ENCODE measurements around the gene ZNF213. TPM values are rescaled to one million over a fixed set of nuclear protein-coding genes. Genes with fewer than 3 reads are reported as not detected.

The ZNF213 gene
- total and polyA plus RNA-seq, 2 donors (not counting 1 experiment from before 2014, with no cell fraction given): 0.43 to 8.8 TPM

DNA sequence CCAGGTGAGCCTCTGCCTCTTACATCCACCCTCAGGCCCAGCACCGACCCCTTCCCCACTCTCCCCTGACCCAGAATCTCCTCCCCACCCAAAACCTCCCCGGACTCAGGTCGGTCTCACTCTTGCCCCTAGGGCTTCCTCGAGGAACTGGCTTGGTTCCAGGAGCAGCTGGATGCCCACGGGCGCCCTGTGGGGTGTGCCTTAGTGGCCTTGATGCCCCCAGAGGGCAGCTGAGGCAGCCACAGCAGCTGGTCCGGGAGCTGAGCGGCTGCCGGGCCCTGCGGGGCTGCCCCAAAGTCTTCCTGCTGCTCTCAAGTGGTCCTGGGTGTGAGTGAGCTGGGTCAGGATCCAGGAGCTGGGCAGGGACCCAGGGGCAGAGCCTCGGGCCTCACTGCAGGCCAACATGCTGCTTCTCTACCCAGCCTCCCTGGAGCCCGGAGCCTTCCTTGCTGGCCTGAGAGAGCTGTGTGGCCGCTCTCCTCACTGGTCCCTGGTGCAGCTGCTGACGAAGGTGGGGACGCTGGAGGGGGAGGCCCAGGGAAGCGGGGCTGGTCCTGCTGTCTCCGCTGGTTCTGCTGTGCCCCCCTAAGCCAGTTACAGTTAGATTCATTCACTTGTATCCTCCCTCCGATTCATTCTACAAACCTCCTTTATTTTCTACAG, 9.6 kb downstream of the ZNF213 start:
- no peak overlapping the region for H3K4me2 ChIP-seq (ENCODE audit: extremely low read depth, insufficient read depth, low read length)
- no peak overlapping the region for H2AFZ ChIP-seq (ENCODE audit: low read length)
- no peaks in the 10 kb centered on the region for H4K20me1 ChIP-seq (ENCODE audit: control insufficient read depth, extremely low read depth, insufficient read depth, low read length)
- no peaks in the 10 kb centered on the region for H3K9me3 ChIP-seq (ENCODE audit: control insufficient read depth, insufficient read depth, low read depth, low read length)
- H3K4me1 ChIP-seq (ENCODE audit: control insufficient read depth, extremely low read depth, insufficient read depth, low read length): no peaks in the 10 kb centered on the region
- no peak overlapping the region for H3K4me3 ChIP-seq (replicated peaks in 1 of 4; ENCODE audit: control extremely low read depth in 1 of 4, insufficient read depth in 1 of 4, low read depth in 3 of 4, low read length in 4 of 4)
- TF ChIP-seq EZH2 (IDR thresholded peaks at IDR 0.05; ENCODE audit: low read length, missing control alignments): no peak
- TF ChIP-seq, protein P1, sequence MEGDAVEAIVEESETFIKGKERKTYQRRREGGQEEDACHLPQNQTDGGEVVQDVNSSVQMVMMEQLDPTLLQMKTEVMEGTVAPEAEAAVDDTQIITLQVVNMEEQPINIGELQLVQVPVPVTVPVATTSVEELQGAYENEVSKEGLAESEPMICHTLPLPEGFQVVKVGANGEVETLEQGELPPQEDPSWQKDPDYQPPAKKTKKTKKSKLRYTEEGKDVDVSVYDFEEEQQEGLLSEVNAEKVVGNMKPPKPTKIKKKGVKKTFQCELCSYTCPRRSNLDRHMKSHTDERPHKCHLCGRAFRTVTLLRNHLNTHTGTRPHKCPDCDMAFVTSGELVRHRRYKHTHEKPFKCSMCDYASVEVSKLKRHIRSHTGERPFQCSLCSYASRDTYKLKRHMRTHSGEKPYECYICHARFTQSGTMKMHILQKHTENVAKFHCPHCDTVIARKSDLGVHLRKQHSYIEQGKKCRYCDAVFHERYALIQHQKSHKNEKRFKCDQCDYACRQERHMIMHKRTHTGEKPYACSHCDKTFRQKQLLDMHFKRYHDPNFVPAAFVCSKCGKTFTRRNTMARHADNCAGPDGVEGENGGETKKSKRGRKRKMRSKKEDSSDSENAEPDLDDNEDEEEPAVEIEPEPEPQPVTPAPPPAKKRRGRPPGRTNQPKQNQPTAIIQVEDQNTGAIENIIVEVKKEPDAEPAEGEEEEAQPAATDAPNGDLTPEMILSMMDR (conservative IDR thresholded peaks at IDR 0.05 in 1 of 2, IDR thresholded peaks at IDR 0.05 in 1 of 2; ENCODE audit: low read depth in 1 of 2, low read length in 2 of 2): no peak
- no peak overlapping the region for H3K9ac ChIP-seq (ENCODE audit: insufficient read depth, low read length)
- no peak overlapping the region for H3K27ac ChIP-seq (ENCODE audit: insufficient read depth, low read length)
- peaks cover 10% of the 10 kb centered on the region for H3K36me3 ChIP-seq (ENCODE audit: control insufficient read depth, insufficient read depth, low read length)
- no peaks in the 10 kb centered on the region for H3K27me3 ChIP-seq (ENCODE audit: control insufficient read depth, insufficient read depth, low read length)
- no peak for DNase-seq (ENCODE audit: low read depth in 2 of 2)
- no peaks in the 10 kb centered on the region for H3K79me2 ChIP-seq (ENCODE audit: control insufficient read depth, insufficient read depth, low read length)

DNA sequence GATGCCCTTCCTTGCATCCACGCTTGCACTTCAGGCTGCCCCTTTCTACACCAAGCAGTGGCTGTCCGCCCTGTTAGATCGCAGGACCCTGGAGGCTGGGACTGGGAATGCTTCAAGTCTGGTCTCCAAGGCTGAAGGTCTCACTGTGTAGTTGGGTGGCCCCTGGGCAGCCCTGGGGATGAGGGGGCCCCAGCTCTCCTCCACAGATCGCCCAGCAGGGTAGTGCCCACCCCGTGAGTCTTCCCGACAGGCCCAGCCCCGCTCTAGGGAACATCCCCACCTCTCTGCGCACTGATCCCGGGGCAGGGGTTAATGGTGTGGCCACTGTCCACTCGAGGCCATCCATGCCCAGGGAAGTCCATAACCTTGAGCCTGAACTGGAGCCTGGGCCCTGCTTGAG, 10.3 kb downstream of the ZNF213 start:
- DNase-seq (ENCODE audit: low read depth in 2 of 2): no peak

DNA sequence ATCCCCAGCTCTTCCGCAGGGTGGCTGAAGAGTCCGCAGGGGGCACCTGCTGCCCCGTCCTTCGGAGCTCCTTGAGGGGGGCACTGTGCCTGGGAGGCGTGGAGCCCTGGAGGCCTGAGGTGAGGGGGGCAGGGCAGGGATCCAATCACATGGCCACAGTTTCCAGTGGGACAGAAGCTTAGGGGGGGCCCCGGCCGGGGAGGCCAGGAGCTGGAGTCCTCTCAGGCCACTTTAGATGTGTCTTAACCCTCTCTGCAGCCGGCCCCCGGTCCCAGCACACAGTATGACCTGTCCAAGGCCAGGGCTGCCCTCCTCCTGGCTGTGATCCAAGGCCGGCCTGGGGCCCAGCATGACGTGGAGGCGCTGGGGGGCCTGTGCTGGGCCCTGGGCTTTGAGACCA, 10.8 kb downstream of the ZNF213 start:
- TF ChIP-seq, protein P1 (conservative IDR thresholded peaks at IDR 0.05 in 1 of 2, IDR thresholded peaks at IDR 0.05 in 1 of 2; ENCODE audit: low read depth in 1 of 2, low read length in 2 of 2): no peak
- no peak for TF ChIP-seq EZH2 (IDR thresholded peaks at IDR 0.05; ENCODE audit: low read length, missing control alignments)
- H2AFZ ChIP-seq (ENCODE audit: low read length): no peak overlapping the region
- no peaks in the 10 kb centered on the region for H3K4me1 ChIP-seq (ENCODE audit: control insufficient read depth, extremely low read depth, insufficient read depth, low read length)
- no peaks in the 10 kb centered on the region for H3K27me3 ChIP-seq (ENCODE audit: control insufficient read depth, insufficient read depth, low read length)
- H4K20me1 ChIP-seq (ENCODE audit: control insufficient read depth, extremely low read depth, insufficient read depth, low read length): no peaks in the 10 kb centered on the region
- H3K27ac ChIP-seq (ENCODE audit: insufficient read depth, low read length): no peak overlapping the region
- no peak overlapping the region for H3K9ac ChIP-seq (ENCODE audit: insufficient read depth, low read length)
- no peaks in the 10 kb centered on the region for H3K9me3 ChIP-seq (ENCODE audit: control insufficient read depth, insufficient read depth, low read depth, low read length)
- no peak overlapping the region for H3K4me2 ChIP-seq (ENCODE audit: extremely low read depth, insufficient read depth, low read length)
- H3K4me3 ChIP-seq (replicated peaks in 1 of 4; ENCODE audit: control extremely low read depth in 1 of 4, insufficient read depth in 1 of 4, low read depth in 3 of 4, low read length in 4 of 4): no peak overlapping the region
- peaks cover 10% of the 10 kb centered on the region for H3K36me3 ChIP-seq (ENCODE audit: control insufficient read depth, insufficient read depth, low read length)
- no peak for DNase-seq (ENCODE audit: low read depth in 2 of 2)
- no peaks in the 10 kb centered on the region for H3K79me2 ChIP-seq (ENCODE audit: control insufficient read depth, insufficient read depth, low read length)

More for the DNA sequence above, 10.3 kb downstream of the ZNF213 start:
- Histone ChIP-seq H3K27me3 (ENCODE audit: control insufficient read depth, insufficient read depth, low read length) (no peaks in the 10 kb centered on the region), H4K20me1 (ENCODE audit: control insufficient read depth, extremely low read depth, insufficient read depth, low read length) (no peaks in the 10 kb centered on the region), H3K9ac (ENCODE audit: insufficient read depth, low read length) (no peak overlapping the region), H3K4me2 (ENCODE audit: extremely low read depth, insufficient read depth, low read length) (no peak overlapping the region), H3K27ac (ENCODE audit: insufficient read depth, low read length) (no peak overlapping the region), H3K36me3 (ENCODE audit: control insufficient read depth, insufficient read depth, low read length) (peaks cover 10% of the 10 kb centered on the region), H3K9me3 (ENCODE audit: control insufficient read depth, insufficient read depth, low read depth, low read length) (no peaks in the 10 kb centered on the region), H3K4me3 (replicated peaks in 1 of 4; ENCODE audit: control extremely low read depth in 1 of 4, insufficient read depth in 1 of 4, low read depth in 3 of 4, low read length in 4 of 4) (no peak overlapping the region), H3K4me1 (ENCODE audit: control insufficient read depth, extremely low read depth, insufficient read depth, low read length) (no peaks in the 10 kb centered on the region), H3K79me2 (ENCODE audit: control insufficient read depth, insufficient read depth, low read length) (no peaks in the 10 kb centered on the region), H2AFZ (ENCODE audit: low read length) (no peak overlapping the region)
- TF ChIP-seq, protein P1 (conservative IDR thresholded peaks at IDR 0.05 in 1 of 2, IDR thresholded peaks at IDR 0.05 in 1 of 2; ENCODE audit: low read depth in 1 of 2, low read length in 2 of 2): no peak
- TF ChIP-seq EZH2 (IDR thresholded peaks at IDR 0.05; ENCODE audit: low read length, missing control alignments): no peak
